GM23338 (cell line): ENCODE data around the gene MFSD2B. TPM values are rescaled to one million over a fixed set of nuclear protein-coding genes. Genes with fewer than 3 reads are reported as not detected.

ENCODE experiments used
- ATAC-seq: fragments of 200-7000 bp; cut with Tn5 transposase; 3 replicates; pipeline ENCODE4 v1.9.1; 2020
- DNase-seq: peaks from one replicate; pipeline ENCODE4 v3.0.0-alpha.2; 2015; ENCODE audit warnings: low spot score
- H2AFZ ChIP-seq: fragments of 200-600 bp; sonication (generic); 2 replicates; pipeline ENCODE4 v1.8.0; 2016; ENCODE audit warnings: antibody characterized with exemption, mild to moderate bottlenecking, moderate library complexity
- H3F3A ChIP-seq: fragments of 200-600 bp; sonication (generic); replicated peaks from 2 replicates; pipeline ENCODE4 v1.8.0; 2017; ENCODE audit warnings: antibody characterized with exemption, mixed run types, low read depth
- H3K27ac ChIP-seq: fragments of 200-600 bp; sonication (generic); 2 replicates; pipeline ENCODE4 v1.6.1; 2016; ENCODE audit warnings: low read depth
- H3K27me3 ChIP-seq: fragments of 200-600 bp; sonication (generic); 2 replicates; pipeline ENCODE4 v1.8.0; 2016; ENCODE audit warnings: mild to moderate bottlenecking, mixed run types, moderate library complexity; ENCODE audit not compliant: insufficient read depth
- H3K36me3 ChIP-seq: fragments of 200-600 bp; sonication (generic); 2 replicates; pipeline ENCODE4 v1.8.0; 2016; ENCODE audit warnings: mild to moderate bottlenecking; ENCODE audit not compliant: insufficient read depth
- H3K4me1 ChIP-seq: fragments of 200-600 bp; sonication (generic); 2 replicates; pipeline ENCODE4 v1.8.0; 2016; ENCODE audit warnings: mild to moderate bottlenecking, moderate library complexity; ENCODE audit not compliant: insufficient read depth
- H3K4me2 ChIP-seq: fragments of 200-600 bp; sonication (generic); 2 replicates; pipeline ENCODE4 v1.7.1; 2017; ENCODE audit warnings: mixed run types
- H3K4me3 ChIP-seq: fragments of 200-600 bp; sonication (generic); 2 replicates; pipeline ENCODE4 v1.6.1; 2016; ENCODE audit warnings: mixed run types
- H3K79me2 ChIP-seq: fragments of 200-600 bp; sonication (generic); replicated peaks from 2 replicates; pipeline ENCODE4 v1.8.0; 2017; ENCODE audit warnings: mild to moderate bottlenecking; ENCODE audit not compliant: insufficient read depth
- H3K9me2 ChIP-seq: fragments of 200-600 bp; sonication (generic); 2 replicates; pipeline ENCODE4 v1.8.0; 2017; ENCODE audit not compliant: insufficient read depth
- H4K20me1 ChIP-seq: fragments of 200-600 bp; sonication (generic); replicated peaks from 2 replicates; pipeline ENCODE4 v1.8.0; 2017; ENCODE audit warnings: mild to moderate bottlenecking; ENCODE audit not compliant: insufficient read depth
- H3K27ac Mint-ChIP-seq: 2 replicates; pipeline ENCODE4 v1.8.0; 2020; ENCODE audit warnings: inconsistent platforms, mild to moderate bottlenecking, moderate library complexity, mixed read lengths
- H3K27me3 Mint-ChIP-seq: 3 replicates; pipeline ENCODE4 v1.8.0; 2022; ENCODE audit warnings: low read depth, mild to moderate bottlenecking, moderate library complexity, mixed read lengths, inconsistent platforms; ENCODE audit not compliant: insufficient read depth, poor library complexity
- H3K36me3 Mint-ChIP-seq: 3 replicates; pipeline ENCODE4 v1.8.0; 2021; ENCODE audit warnings: low read depth, mild to moderate bottlenecking, inconsistent platforms, moderate library complexity, mixed read lengths
- H3K4me1 Mint-ChIP-seq: 3 replicates; pipeline ENCODE4 v1.8.0; 2020; ENCODE audit warnings: mild to moderate bottlenecking, inconsistent platforms, mixed read lengths
- H3K4me3 Mint-ChIP-seq: 3 replicates; pipeline ENCODE4 v1.8.0; 2021; ENCODE audit warnings: moderate library complexity, mild to moderate bottlenecking, inconsistent platforms, mixed read lengths
- H3K9me3 Mint-ChIP-seq: 3 replicates; pipeline ENCODE4 v1.8.0; 2020; ENCODE audit warnings: moderate library complexity, mild to moderate bottlenecking, inconsistent platforms, mixed read lengths
- CREB1 ChIP-seq: fragments of 250-450 bp; sonication (Bioruptor Pico); IDR thresholded peaks from 2 replicates; pipeline ENCODE4 v1.5.0; 2020; ENCODE audit warnings: low read depth, mild to moderate bottlenecking, moderate library complexity
- CTCF ChIP-seq, 2 experiments: fragments of 200-600 bp in 1 of 2; sonication (generic) in 1 of 2; conservative IDR thresholded peaks; 2 replicates each; pipeline versions ENCODE4 v1.5.1 to v1.6.1; 2016 to 2017; ENCODE audit warnings: antibody characterized with exemption in 2 of 2, low read depth in 2 of 2, mild to moderate bottlenecking in 2 of 2, moderate library complexity in 1 of 2
- EZH2phosphoT487 ChIP-seq: fragments of 200-600 bp; sonication (generic); IDR thresholded peaks from one replicate; pipeline ENCODE4 v1.8.1; 2018; ENCODE audit warnings: antibody characterized with exemption; ENCODE audit not compliant: unreplicated experiment
- NANOG ChIP-seq: IDR thresholded peaks from 2 replicates; pipeline ENCODE4 v1.6.1; 2016; ENCODE audit warnings: antibody characterized with exemption, borderline replicate concordance
- POLR2AphosphoS5 ChIP-seq: IDR thresholded peaks from 2 replicates; pipeline ENCODE4 v1.6.1; 2016; ENCODE audit warnings: antibody characterized with exemption, low read depth
- REST ChIP-seq: IDR thresholded peaks from one replicate; pipeline ENCODE4 v1.6.1; 2018; ENCODE audit warnings: antibody characterized with exemption; ENCODE audit not compliant: unreplicated experiment
- STAT1 ChIP-seq: IDR thresholded peaks from one replicate; pipeline ENCODE4 v1.6.1; 2016; ENCODE audit warnings: antibody characterized with exemption; ENCODE audit not compliant: unreplicated experiment
- ZNF114 ChIP-seq: fragments of 250-450 bp; sonication (Bioruptor Pico); IDR thresholded peaks from 2 replicates; pipeline ENCODE4 v1.5.0; 2020; ENCODE audit warnings: mild to moderate bottlenecking, moderate library complexity
- ZNF331 ChIP-seq: fragments of 250-450 bp; sonication (Bioruptor Pico); IDR thresholded peaks from 2 replicates; pipeline ENCODE4 v1.5.0; 2020; ENCODE audit warnings: low read depth, mild to moderate bottlenecking, moderate library complexity
- ZNF462 ChIP-seq: fragments of 250-450 bp; sonication (Bioruptor Pico); IDR thresholded peaks from 2 replicates; pipeline ENCODE4 v1.5.0; 2020; ENCODE audit warnings: mild to moderate bottlenecking, moderate library complexity
- polyA plus RNA-seq: library from polyadenylated mRNA; unstranded; fragments of >200 nt; fragmentation: Nextera tagmentation; extraction: Ambion mirVana; gene quantifications from 2 replicates; pipeline ENCODE4 v1.2.1, GENCODE V29; 2016
- total RNA-seq: library from RNA; depleted of rRNA; stranded (reverse); fragments of >200 nt; shearing (Covaris generic); gene quantifications from 2 replicates; pipeline ENCODE4 v1.2.3, GENCODE V29; 2014

MFSD2B gene
- total and polyA plus RNA-seq, 2 experiments from 2014 or later, result 0.21 to 2.3 TPM

- TF ChIP-seq POLR2AphosphoS5 (no peak), REST (no peak)
These were observed 63.9 kb downstream of the MFSD2B start (continued) for GRCh38 chr2:24073816-24074215.

- H4K20me1 ChIP-seq, result peaks cover 3% of the 10 kb centered on the region; the same call in 1 of the 2 replicates
- no peak for ATAC-seq
- no peaks in the 10 kb centered on the region for H3K9me2 ChIP-seq
- peaks cover 28% of the 10 kb centered on the region for H3K4me1 ChIP-seq
- H3K36me3 ChIP-seq, result peaks cover 17% of the 10 kb centered on the region
- peaks cover 25% of the 10 kb centered on the region for H3F3A ChIP-seq
- Mint-ChIP-seq H3K27me3 (peaks cover 1% of the 10 kb centered on the region), H3K9me3 (no peaks in the 10 kb centered on the region), H3K27ac (peak overlapping the region; percentile 98), H3K4me1 (peaks cover 18% of the 10 kb centered on the region), H3K36me3 (peaks cover 37% of the 10 kb centered on the region), H3K4me3 (peak overlapping the region; percentile 96)
- H3K4me2 ChIP-seq, result peak overlapping the region; percentile 99
- H3K4me3 ChIP-seq, result peak overlapping the region; percentile 95
- DNase-seq, result no peak
- peaks cover 55% of the 10 kb centered on the region for H3K79me2 ChIP-seq
- no peaks in the 10 kb centered on the region for H3K27me3 ChIP-seq
- H2AFZ ChIP-seq, result no peak overlapping the region
- peak overlapping the region; percentile 98 for H3K27ac ChIP-seq
- TF ChIP-seq CTCF (conservative IDR thresholded peaks at IDR 0.05; ENCODE audit: low read depth in 2 of 2) (no peak), ZNF331 (CRISPR knock-in tag) (no peak), CREB1 (CRISPR knock-in tag) (no peak), EZH2phosphoT487 (no peak), STAT1 (no peak), POLR2AphosphoS5 (no peak), REST (no peak), ZNF114 (no peak), ZNF462 (CRISPR knock-in tag) (no peak), NANOG (no peak)
These were observed 65.4 kb downstream of the MFSD2B start for GRCh38 chr2:24075259-24075658.
